SK-N-MC (cell line): ENCODE results near the gene MTMR4.
"Not testable (repeated sequence)": the region's sequence is repeated elsewhere in the genome, so short reads cannot be mapped to it uniquely, and the experiment has no call there.

Source experiments
- DNase-seq: peaks from one replicate; pipeline ENCODE4 v3.0.0-alpha.2; 2011; ENCODE audit warnings: low read depth, low spot score
- H3K27ac ChIP-seq: fragments of 200-600 bp; sonication (generic); 2 replicates; pipeline ENCODE4 v1.5.1; 2016; ENCODE audit warnings: mixed run types
- H3K36me3 ChIP-seq: fragments of 200-600 bp; sonication (generic); 2 replicates; pipeline ENCODE4 v1.6.1; 2017; ENCODE audit warnings: antibody characterized with exemption, low read length, mixed read lengths; ENCODE audit not compliant: insufficient read depth
- H3K4me3 ChIP-seq: fragments of 200-600 bp; sonication (generic); 2 replicates; pipeline ENCODE4 v1.5.1; 2016
- H3K9ac ChIP-seq: fragments of 200-600 bp; sonication (generic); 2 replicates; pipeline ENCODE4 v1.8.0; 2017; ENCODE audit warnings: mixed run types, mixed read lengths; ENCODE audit not compliant: insufficient read length
- H3K9me3 ChIP-seq: fragments of 200-600 bp; sonication (generic); 2 replicates; pipeline ENCODE4 v1.6.1; 2017; ENCODE audit warnings: low read depth, mild to moderate bottlenecking, antibody characterized with exemption, low read length, moderate library complexity, mixed read lengths
- EZH2 ChIP-seq: fragments of 200-600 bp; sonication (generic); IDR thresholded peaks from one replicate; pipeline ENCODE4 v1.6.1; 2017; ENCODE audit warnings: antibody characterized with exemption
- FOXP2 ChIP-seq: optimal IDR thresholded peaks from 2 replicates; pipeline ENCODE3; 2011; ENCODE audit warnings: mild to moderate bottlenecking, moderate library complexity; ENCODE audit not compliant: insufficient read depth; ENCODE audit errors: extremely low read length, control extremely low read depth
- POLR2AphosphoS5 ChIP-seq: IDR thresholded peaks from 2 replicates; pipeline ENCODE4 v1.6.1; 2012; ENCODE audit warnings: mild to moderate bottlenecking, low read depth, low read length, borderline replicate concordance

MTMR4 gene

DNA sequence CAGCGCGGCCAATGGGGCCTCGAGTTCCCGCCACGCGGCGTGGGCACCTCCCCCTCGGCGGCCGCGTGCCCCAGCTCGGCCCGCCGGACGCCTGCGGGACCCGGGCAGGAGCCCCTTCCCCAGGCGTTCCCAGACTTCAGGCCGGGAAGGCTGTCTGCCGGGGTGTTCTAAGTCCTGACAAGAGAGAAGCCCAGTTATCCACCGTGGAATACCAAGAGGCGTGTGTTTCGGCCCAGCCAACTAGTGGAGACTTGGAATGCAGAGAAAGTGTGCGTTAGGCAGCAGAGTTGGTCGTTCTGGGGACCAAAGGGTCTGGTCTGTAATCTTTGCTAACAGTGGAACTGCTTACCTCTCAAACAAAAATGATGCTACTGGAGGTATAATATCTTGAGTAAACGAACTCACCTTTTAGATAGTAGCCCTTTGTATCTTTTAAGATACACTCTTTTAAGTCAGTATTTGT, 26.0 kb downstream of the MTMR4 start:
- peaks cover 36% of the 10 kb centered on the region for H3K36me3 ChIP-seq
- DNase-seq: no peak
- no peak overlapping the region for H3K27ac ChIP-seq
- H3K9me3 ChIP-seq: no peaks in the 10 kb centered on the region
- no peak overlapping the region for H3K9ac ChIP-seq
- H3K4me3 ChIP-seq: no peak overlapping the region
- TF ChIP-seq FOXP2 (no peak), EZH2 (no peak), POLR2AphosphoS5 (no peak)

DNA sequence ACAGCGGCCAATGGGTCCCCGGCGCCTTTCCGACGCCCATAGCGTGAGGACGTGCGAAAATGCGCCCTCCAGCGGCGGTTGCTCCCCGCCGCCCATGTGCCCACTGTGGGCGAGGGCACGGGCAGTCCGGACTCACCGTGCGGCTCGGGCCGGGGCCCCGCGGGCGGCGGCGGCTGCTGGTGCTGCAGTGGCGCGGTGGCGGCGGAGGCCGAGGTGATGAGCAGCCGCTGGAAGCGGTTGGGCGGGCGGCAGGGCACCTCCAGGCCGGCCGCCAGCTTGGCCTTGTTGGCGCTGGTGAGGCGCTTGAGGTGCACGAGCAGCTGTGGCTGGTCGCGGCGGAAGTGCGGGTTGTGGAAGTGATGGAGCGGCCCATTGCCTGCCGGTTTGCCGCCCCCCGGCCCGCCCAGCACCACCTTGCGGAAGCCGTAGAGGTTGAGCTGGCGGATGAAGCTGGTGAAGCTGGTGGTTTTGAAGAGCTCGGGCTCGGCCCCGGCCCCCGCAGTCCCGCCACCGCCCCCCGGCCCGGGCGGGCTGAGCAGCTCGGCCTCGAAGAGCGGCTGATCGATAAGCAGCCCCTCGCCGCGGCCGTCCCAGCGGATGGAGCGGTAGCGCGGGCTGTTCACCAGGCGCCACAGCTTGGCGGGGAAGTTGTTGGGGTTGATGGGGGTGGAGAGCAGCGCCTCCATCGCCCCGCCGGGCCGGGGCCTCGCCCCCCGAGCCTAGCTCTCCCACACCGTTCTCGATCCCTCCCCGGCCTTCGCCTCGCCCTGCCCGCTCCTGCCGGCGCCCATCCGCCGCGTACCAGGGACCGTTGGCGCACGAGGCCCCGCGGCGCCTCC, 26.6 kb downstream of the MTMR4 start, which contains the start of gene HSF5:
TSS of gene HSF5 (minus strand) at position 820 of the 839 bp plus-strand sequence. CDS start at position 686, 134 bp downstream.
- no peak within 1 kb of the TSS for H3K4me3 ChIP-seq
- no peak within 1 kb of the TSS for H3K27ac ChIP-seq
- H3K9me3 ChIP-seq: no peaks in the 10 kb centered on the region
- H3K36me3 ChIP-seq: peaks cover 30% of the 10 kb centered on the region
- TF ChIP-seq POLR2AphosphoS5: no peak
- TF ChIP-seq FOXP2: no peak
- no peak for TF ChIP-seq EZH2
- DNase-seq: no peak
- no peak within 1 kb of the TSS for H3K9ac ChIP-seq

DNA sequence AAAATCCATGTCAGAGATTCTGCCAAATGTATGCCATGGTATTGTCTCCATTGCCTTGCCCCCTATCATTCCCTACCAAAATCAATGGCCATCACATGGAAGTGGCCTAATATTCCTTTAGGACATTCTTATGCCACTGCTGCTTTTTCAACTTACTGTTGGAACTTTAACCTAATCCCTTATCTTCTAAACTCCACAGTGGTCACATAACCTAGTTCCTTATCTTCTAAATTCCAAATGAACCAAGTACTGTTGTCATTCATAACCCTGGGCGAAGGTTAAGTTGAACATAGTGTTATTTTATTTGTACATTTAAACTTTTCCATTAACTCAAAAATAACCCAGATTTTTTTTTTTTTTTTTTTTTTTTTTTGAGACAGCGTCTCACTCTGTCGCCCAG, 29.8 kb downstream of the MTMR4 start:
- no peak overlapping the region for H3K4me3 ChIP-seq
- H3K9me3 ChIP-seq: no peaks in the 10 kb centered on the region
- no peak for DNase-seq
- H3K27ac ChIP-seq: no peak overlapping the region
- TF ChIP-seq FOXP2 (no peak), EZH2 (no peak), POLR2AphosphoS5 (no peak)
- peaks cover 7% of the 10 kb centered on the region for H3K36me3 ChIP-seq
- no peak overlapping the region for H3K9ac ChIP-seq

DNA sequence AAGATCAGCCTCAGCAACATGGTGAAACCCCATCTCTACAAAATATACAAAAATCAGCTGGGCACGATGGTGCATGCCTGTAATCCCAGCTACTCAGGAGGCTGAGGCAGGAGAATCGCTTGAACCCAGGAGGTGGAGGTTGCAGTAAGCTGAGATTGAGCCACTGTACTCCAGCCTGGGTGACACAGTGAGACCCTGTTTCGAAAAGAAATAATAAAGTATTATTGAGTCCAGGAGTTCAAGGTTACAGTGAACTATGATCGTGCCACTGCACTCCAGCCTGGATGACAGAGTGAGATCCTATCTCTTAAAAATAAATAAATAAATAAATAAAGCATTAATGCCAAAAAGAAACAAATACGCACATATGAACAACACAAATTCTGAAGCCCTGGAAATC, 32.6 kb downstream of the MTMR4 start:
- DNase-seq, H3K27ac ChIP-seq, H3K4me3 ChIP-seq, H3K9me3 ChIP-seq, H3K9ac ChIP-seq, H3K36me3 ChIP-seq: not testable (repeated sequence)

DNA sequence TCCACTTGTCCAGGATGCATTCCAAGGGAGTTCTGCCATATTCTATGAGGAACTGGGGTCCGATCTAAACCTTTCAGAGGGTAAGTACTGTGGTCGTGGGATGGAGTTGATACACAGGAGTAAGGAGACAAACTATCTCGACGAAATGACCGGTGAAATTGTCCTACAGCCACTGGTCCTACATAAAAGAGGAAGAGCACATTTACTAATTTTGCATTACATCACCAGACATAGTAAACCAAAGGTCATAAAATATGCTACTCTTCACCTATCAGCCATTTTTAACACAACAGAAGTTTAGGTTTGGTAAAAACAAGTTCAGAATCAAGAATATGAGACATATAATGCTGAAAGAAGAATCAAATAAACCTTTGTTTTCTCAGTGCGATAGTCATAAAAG, 34.3 kb downstream of the MTMR4 start:
- no peak for TF ChIP-seq FOXP2
- TF ChIP-seq POLR2AphosphoS5: no peak
- no peak for TF ChIP-seq EZH2
- DNase-seq: no peak
- Histone ChIP-seq H3K4me3 (no peak overlapping the region), H3K9me3 (no peaks in the 10 kb centered on the region), H3K9ac (no peak overlapping the region), H3K36me3 (no peaks in the 10 kb centered on the region), H3K27ac (no peak overlapping the region)

DNA sequence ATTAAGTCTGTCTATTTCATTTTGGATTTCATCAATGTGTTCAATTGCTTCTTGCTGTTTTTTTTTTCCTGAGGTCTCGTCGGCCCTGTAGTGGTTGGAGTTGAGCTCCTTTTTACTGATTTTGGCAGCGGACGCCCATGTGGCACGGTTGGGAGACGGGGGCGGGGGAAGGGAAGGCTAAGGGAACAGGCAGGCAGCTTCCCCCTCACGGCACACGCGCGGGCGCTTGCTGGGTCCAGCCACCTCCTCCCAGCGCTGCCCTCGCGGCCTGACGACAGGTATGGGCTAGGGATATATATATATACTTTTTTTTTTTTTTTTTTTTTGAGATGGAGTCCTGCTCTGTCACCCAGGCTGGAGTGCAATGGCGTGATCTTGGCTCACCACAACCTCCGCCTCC, 37.6 kb downstream of the MTMR4 start:
- H3K36me3 ChIP-seq: no peaks in the 10 kb centered on the region
- no peak for DNase-seq
- TF ChIP-seq EZH2 (no peak), POLR2AphosphoS5 (no peak), FOXP2 (no peak)

DNA sequence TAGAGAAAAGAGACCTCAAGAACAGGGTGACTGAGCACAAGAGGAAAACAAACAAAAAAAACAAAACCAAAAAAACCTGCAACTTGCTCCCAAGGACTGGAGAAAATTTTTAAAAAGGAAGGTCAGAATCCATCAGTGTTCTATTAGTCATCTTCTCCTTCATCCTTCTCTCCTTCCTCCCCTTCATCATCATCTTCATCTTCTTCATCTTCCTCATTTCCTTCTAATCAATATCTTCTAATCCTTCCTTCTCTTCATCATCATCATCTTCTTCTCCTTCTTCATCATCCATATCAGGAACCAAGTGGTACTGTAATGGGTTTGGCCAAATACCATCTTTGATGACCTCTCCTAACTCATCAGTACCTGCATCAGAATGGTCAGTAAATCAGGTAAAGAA, 38.5 kb downstream of the MTMR4 start:
- Histone ChIP-seq H3K36me3 (no peaks in the 10 kb centered on the region), H3K9ac (no peak overlapping the region), H3K4me3 (no peak overlapping the region), H3K27ac (no peak overlapping the region), H3K9me3 (no peaks in the 10 kb centered on the region)
- TF ChIP-seq FOXP2 (no peak), EZH2 (no peak), POLR2AphosphoS5 (no peak)
- no peak for DNase-seq

More for the DNA sequence above, 37.6 kb downstream of the MTMR4 start:
- Histone ChIP-seq H3K9ac (no peak overlapping the region), H3K9me3 (no peaks in the 10 kb centered on the region), H3K4me3 (no peak overlapping the region), H3K27ac (no peak overlapping the region)

DNA sequence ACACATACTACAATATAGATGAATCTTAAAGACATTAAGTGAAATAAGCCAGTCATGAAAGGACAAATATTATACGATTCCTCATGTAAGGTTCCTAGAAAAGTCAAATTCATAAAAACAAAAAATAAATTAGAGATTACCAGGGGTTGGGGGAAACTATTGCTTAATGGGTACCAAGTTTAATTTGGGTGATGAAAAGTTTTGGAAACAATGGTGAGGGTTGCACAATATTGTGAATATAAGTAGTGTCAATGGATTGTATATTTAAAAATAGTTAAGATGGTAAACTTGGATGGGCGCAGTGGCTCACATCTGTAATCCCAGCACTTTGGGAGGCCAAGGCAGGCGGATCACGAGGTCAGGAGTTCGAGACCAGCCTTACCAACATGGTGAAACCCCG, 44.1 kb downstream of the MTMR4 start:
- Histone ChIP-seq H3K27ac (no peak overlapping the region), H3K9ac (no peak overlapping the region), H3K36me3 (no peaks in the 10 kb centered on the region), H3K9me3 (no peaks in the 10 kb centered on the region), H3K4me3 (no peak overlapping the region)
- TF ChIP-seq POLR2AphosphoS5: no peak
- no peak for TF ChIP-seq FOXP2
- no peak for TF ChIP-seq EZH2
- no peak for DNase-seq

DNA sequence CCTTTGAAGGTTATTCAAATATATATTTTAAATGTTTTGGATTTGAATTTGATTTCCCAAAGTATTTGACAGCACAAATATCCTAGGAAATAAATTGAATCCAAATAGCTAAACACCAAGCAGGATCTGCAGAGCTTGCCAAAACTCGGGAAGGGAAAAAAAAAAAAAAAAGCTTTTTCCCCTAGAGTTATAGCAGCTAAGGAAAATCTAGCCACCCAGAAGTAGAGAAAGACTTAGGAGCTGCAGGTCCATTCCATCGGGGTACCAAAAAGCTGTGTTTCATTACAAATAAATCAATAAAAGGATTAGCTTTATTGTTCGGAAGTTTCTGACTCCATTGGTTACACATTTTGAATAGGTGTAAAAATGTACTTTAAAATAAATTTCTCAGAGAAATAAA, 45.5 kb downstream of the MTMR4 start:
- Histone ChIP-seq H3K9ac (no peak overlapping the region), H3K4me3 (no peak overlapping the region), H3K27ac (no peak overlapping the region), H3K36me3 (no peaks in the 10 kb centered on the region), H3K9me3 (no peaks in the 10 kb centered on the region)
- no peak for DNase-seq
- no peak for TF ChIP-seq POLR2AphosphoS5
- TF ChIP-seq FOXP2: no peak
- TF ChIP-seq EZH2: no peak
